ENCODE results near the gene TAOK3.

The TAOK3 gene

DNA sequence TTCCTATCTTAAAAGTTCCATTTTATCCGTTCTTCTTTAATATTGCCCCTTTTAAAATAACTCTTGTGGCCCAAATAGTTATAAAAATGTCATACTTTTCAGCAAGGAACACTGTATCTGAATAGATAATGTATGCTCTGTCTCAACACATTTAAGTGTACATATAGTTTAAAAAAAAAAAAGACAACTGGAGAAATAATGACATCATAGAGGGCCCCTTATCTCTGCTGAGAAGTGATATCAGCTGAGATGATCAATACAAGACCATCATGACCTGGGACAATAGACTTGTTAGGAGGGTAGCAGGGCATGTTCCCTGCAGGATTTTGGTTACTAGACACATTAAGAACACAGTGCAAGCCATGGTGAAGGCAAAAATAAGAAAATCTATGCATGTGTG is 159.3 kb downstream of the TAOK3 start:
- DNase-seq (ENCODE audit: low spot score): no peak
- no peak for FAIRE-seq

DNA sequence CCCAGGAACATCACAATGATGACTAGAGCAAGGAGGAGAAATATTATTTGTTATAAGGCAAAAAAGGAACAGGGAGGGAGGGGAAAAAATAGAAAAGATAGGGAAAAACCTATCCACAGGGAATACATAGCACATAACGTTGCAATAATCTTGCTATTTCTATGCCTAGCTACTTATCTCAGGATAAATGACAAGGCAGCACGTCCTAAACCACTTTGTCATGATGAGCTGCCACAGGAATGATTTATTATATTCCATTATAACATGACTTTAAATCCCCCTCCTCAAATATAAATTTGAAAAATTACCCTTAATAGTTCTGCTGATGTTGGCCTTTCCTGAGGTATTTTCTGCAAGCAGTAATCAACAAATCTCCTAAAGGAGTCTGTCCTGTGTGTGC is 160.1 kb downstream of the TAOK3 start:
- no peak for FAIRE-seq
- DNase-seq (ENCODE audit: low spot score): no peak

DNA sequence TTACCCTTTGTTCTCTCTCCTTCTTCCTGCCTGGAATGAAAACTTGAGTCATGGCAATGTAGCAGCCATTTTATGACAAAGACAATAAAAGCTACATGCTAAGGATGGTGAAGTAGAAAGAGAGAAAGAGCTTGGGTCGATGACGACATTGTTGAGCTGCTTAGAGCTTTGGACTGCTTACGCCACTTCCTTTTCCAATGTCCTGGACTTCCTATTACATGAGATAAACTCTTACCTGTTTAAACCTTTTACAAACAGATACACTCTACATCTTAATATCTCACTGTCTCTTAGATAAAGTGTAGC is 166.6 kb downstream of the TAOK3 start:
- FAIRE-seq (no peak), DNase-seq (ENCODE audit: low spot score) (no peak)

DNA sequence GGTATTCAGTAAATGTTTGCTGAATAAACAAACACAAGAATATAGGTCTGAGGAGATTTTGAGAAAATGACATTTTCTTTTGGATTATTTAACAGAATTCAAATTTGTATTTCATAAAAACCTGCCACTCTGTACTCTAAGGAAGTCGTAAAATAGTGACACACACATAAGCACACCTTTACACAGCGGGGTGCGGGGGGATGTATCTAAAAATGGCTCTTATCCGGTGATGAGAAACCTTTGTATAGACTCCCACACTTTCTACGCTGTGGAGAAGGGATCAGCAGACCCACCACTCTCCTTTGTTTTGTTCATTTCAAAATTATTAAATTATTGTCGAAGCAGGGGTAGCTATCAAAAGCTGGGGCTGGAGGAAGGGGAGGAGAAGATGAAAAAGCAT is 178.7 kb downstream of the TAOK3 start:
- FAIRE-seq (no peak), DNase-seq (ENCODE audit: low spot score) (no peak)

GRCh38 chr12:118193477-118193876 is 179.2 kb downstream of the TAOK3 start:
- DNase-seq (ENCODE audit: low spot score) (no peak), FAIRE-seq (no peak)

- DNase-seq (ENCODE audit: low spot score) (no peak), FAIRE-seq (no peak)
These were observed 182.4 kb downstream of the TAOK3 start for GRCh38 chr12:118190266-118190665.

DNA sequence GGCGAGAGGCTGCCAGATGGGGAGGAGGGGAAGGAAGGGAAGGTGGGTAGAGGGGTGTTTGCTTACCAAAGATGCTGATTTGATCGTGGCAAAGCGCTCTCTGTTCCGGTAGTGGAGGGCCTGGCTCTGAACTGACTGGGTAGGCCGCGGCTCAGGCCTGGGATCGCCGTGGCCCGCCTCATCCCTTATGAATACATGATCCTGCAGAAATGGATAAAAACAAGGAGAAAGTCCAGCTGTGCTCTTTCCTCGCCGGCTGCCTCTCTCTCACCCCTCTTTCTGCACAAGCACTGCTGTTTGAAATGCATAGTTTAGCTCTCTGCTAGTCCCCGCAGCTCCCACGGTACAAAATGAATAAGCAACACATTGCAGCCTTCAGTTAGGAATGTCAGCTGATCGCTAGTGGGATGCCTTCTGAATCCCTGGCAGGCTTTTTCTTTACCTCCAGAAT is 182.9 kb downstream of the TAOK3 start:
- FAIRE-seq: no peak

GRCh38 chr12:118188690-118189371 is 183.9 kb downstream of the TAOK3 start:
- no peak for DNase-seq (ENCODE audit: low spot score)
- FAIRE-seq: no peak

More for the DNA sequence above, 182.9 kb downstream of the TAOK3 start:
- no peak for DNase-seq (ENCODE audit: low spot score)

- no peak for DNase-seq (ENCODE audit: low spot score)
- no peak for FAIRE-seq
These were observed 184.8 kb downstream of the TAOK3 start for GRCh38 chr12:118187751-118188435.

- DNase-seq (ENCODE audit: low spot score) (no peak), FAIRE-seq (no peak)
These were observed 186.9 kb downstream of the TAOK3 start for GRCh38 chr12:118185602-118186397.

DNA sequence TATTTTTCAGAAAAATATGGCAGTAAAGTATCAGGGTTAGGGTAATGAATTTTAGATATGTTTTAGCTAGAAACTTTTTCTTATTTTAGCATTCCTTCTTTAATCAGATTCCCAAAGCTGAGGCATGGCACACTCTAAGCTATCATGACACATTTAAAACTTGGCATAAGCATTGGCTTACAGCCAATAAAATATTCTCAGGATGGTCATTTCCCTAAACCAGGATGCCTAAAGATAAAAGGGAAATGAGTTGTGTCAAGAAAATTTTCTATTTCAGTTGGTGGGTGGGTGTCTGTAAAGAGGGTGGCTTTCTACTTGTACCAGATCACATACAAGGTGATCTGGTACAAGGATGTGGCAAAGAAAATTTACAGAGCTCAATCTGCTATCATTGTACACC is 189.0 kb downstream of the TAOK3 start:
- DNase-seq (ENCODE audit: low spot score) (no peak), FAIRE-seq (no peak)

- FAIRE-seq (no peak), DNase-seq (ENCODE audit: low spot score) (no peak)
These were observed 189.6 kb downstream of the TAOK3 start for GRCh38 chr12:118183155-118183554.

- DNase-seq (ENCODE audit: low spot score): no peak
- FAIRE-seq: no peak
These were observed 196.8 kb downstream of the TAOK3 start for GRCh38 chr12:118175823-118176447.

GRCh38 chr12:118166946-118167345 is 205.8 kb downstream of the TAOK3 start:
- FAIRE-seq (no peak), DNase-seq (ENCODE audit: low spot score) (no peak)

- FAIRE-seq: no peak
- DNase-seq (ENCODE audit: low spot score): peak; percentile 4
These were observed 207.8 kb downstream of the TAOK3 start for GRCh38 chr12:118164798-118165486.

GRCh38 chr12:118160536-118160935 is 212.2 kb downstream of the TAOK3 start:
- FAIRE-seq (no peak), DNase-seq (ENCODE audit: low spot score) (no peak)

DNA sequence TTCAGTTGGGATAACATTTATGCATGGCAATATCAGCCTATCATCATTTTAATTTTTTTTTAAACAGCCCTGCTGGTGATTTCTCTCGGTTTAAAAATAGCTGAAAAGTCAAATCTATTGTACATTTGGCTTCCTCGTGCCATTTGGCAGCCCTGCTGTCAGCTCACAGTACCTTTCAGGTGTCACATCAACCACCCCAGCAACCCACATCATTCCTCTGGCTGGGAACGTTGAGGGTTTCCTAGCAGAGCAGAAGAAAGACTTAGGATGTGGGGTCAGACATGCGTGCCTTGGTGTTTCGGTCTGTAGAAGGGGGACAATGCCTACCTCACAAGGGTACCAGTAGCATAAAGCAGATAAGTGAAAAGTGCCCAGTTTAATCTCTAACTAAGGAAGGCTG is 221.0 kb downstream of the TAOK3 start:
- FAIRE-seq (no peak), DNase-seq (ENCODE audit: low spot score) (no peak)

DNA sequence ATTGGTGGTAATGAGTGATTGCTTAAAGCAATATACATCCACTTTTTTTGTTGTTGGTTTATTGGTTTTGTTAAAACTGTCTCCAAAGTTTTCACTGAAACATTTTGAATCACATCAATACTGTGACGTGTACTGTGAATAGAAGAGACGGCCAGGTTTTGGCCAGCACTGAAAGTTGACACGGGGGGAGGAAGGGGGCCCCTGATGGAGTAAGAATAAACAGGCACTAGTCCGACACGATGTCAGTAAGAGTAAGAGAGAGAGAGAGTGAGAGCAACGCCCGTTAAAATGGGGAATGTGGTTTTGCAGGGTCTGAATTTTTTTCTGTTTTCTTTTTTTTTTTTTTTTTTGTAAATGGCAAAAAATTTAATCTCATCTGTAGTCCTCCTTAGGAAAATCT is 222.1 kb downstream of the TAOK3 start:
- DNase-seq (ENCODE audit: low spot score) (no peak), FAIRE-seq (no peak)

- DNase-seq (ENCODE audit: low spot score) (no peak), FAIRE-seq (no peak)
These were observed 224.4 kb downstream of the TAOK3 start for GRCh38 chr12:118148287-118148686.

- FAIRE-seq: no peak
- DNase-seq (ENCODE audit: low spot score): no peak
These were observed 226.9 kb downstream of the TAOK3 start for GRCh38 chr12:118145798-118146156.

DNA sequence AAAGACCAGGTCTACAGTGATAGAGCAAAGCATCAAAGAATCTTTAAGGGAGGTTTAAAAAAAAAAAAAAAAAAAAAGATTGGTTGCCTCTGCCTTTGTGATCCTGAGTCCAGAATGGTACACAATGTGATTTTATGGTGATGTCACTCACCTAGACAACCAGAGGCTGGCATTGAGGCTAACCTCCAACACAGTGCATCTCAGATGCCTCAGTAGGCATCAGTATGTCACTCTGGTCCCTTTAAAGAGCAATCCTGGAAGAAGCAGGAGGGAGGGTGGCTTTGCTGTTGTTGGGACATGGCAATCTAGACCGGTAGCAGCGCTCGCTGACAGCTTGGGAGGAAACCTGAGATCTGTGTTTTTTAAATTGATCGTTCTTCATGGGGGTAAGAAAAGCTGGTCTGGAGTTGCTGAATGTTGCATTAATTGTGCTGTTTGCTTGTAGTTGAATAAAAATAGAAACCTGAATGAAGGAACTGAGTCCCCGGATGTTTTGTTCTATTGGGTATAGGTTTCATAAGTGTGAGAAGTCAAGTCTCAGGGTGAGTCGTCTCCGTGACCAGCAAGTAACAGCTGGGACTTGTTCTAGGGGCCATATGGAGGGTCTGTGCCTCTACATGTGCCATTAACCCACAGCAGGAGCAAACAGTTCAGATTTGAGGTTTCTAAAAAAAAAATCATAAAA is 227.5 kb downstream of the TAOK3 start:
- DNase-seq (ENCODE audit: low spot score) (no peak), FAIRE-seq (no peak)

All from RCC 7860 (cell line).